Measurements from ENCODE around the gene TACR1.

TACR1 gene

GRCh38 chr2:75020476-75020875 lies 178.8 kb downstream of the TACR1 start:
- ATAC-seq = no peak
- Mint-ChIP-seq H3K27me3 (no peaks in the 10 kb centered on the region), H3K36me3 (no peaks in the 10 kb centered on the region), H3K9me3 (no peaks in the 10 kb centered on the region), H3K4me1 (no peaks in the 10 kb centered on the region), H3K4me3 (no peak overlapping the region), H3K27ac (no peak overlapping the region)

GRCh38 chr2:75019790-75020189 lies 179.5 kb downstream of the TACR1 start:
- ATAC-seq = no peak
- Mint-ChIP-seq H3K4me1 (no peaks in the 10 kb centered on the region), H3K36me3 (no peaks in the 10 kb centered on the region), H3K9me3 (no peaks in the 10 kb centered on the region), H3K27ac (no peak overlapping the region), H3K27me3 (no peaks in the 10 kb centered on the region), H3K4me3 (no peak overlapping the region)

DNA sequence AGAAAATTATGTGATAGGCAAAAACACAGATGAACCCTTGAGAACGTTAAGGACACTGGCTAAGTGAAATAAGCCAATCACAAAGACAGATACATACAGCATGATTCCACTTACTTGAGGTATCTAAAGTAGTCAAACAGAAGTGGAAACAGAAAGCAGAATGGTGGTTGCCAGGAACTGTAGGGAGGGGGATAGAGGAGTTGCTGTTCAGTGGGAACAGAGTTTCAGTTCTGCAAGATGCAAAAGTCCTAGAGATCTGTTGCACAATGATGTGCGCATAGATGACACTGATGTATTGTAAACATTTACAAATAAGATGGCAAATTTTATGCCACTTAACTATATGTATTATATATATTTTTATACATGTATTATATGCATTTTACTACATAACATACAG lies 181.2 kb downstream of the TACR1 start:
- Mint-ChIP-seq H3K27ac (no peak overlapping the region), H3K4me3 (no peak overlapping the region), H3K27me3 (no peaks in the 10 kb centered on the region), H3K9me3 (peaks cover 3% of the 10 kb centered on the region), H3K36me3 (peaks cover 9% of the 10 kb centered on the region), H3K4me1 (no peaks in the 10 kb centered on the region)
- ATAC-seq = no peak

DNA sequence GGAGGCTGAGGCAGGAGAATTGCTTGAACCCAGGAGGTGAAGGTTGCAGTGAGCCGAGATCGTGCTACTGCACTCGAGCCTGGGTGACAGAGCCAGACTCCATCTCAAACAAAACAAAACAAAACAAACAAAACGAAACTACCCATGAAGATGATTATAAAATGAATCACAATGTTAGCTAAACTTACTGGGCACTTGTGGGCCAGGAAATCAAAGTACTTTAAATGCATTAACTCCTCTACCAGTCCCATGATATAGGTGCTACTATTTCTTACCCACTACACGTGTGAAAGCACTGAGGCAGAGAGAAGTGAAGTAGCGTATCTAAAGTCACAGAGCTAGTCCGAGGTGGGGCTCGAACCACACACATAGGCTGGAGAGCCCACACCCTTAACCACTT lies 187.2 kb downstream of the TACR1 start:
- no peak overlapping the region for H3K27ac Mint-ChIP-seq
- ATAC-seq = no peak
- peaks cover 3% of the 10 kb centered on the region for H3K9me3 Mint-ChIP-seq
- no peaks in the 10 kb centered on the region for H3K27me3 Mint-ChIP-seq
- peaks cover 34% of the 10 kb centered on the region for H3K36me3 Mint-ChIP-seq
- no peaks in the 10 kb centered on the region for H3K4me1 Mint-ChIP-seq
- H3K4me3 Mint-ChIP-seq = no peak overlapping the region

GRCh38 chr2:75010571-75010970 lies 188.7 kb downstream of the TACR1 start:
- Mint-ChIP-seq H3K27ac (no peak overlapping the region), H3K36me3 (peaks cover 48% of the 10 kb centered on the region), H3K9me3 (peaks cover 3% of the 10 kb centered on the region), H3K4me1 (no peaks in the 10 kb centered on the region), H3K27me3 (no peaks in the 10 kb centered on the region), H3K4me3 (no peak overlapping the region)
- ATAC-seq = no peak

GRCh38 chr2:75007819-75008218 lies 191.5 kb downstream of the TACR1 start:
- no peak for ATAC-seq
- no peaks in the 10 kb centered on the region for H3K4me1 Mint-ChIP-seq
- no peak overlapping the region for H3K27ac Mint-ChIP-seq
- H3K9me3 Mint-ChIP-seq = no peaks in the 10 kb centered on the region
- H3K4me3 Mint-ChIP-seq = no peak overlapping the region
- peaks cover 39% of the 10 kb centered on the region for H3K36me3 Mint-ChIP-seq
- H3K27me3 Mint-ChIP-seq = no peaks in the 10 kb centered on the region

- Mint-ChIP-seq H3K9me3 (no peaks in the 10 kb centered on the region), H3K27ac (no peak overlapping the region), H3K27me3 (no peaks in the 10 kb centered on the region), H3K36me3 (peaks cover 32% of the 10 kb centered on the region), H3K4me3 (no peak overlapping the region), H3K4me1 (no peaks in the 10 kb centered on the region)
- no peak for ATAC-seq
Measured at GRCh38 chr2:75007061-75007460, 192.3 kb downstream of the TACR1 start.

DNA sequence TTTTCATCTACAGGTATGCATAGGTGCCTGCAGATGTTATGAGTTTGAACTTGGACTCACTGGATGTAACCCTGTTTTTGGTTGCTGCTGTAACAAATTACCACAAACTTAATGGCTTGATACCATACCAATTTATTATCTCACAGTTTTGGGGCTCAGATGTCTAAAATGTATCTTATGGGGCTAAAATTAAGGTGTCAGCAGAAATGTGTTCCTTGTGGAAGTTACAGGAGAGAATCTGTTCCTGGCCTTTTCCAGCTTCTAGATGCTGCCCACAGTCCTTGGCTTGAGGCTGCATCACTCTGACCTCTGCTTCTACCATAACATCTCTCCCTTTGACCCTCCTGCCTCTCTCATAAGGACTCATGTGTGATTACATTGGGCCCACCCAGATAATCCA lies 193.3 kb downstream of the TACR1 start:
- no peak for ATAC-seq
- H3K36me3 Mint-ChIP-seq = peaks cover 31% of the 10 kb centered on the region
- no peak overlapping the region for H3K27ac Mint-ChIP-seq
- no peak overlapping the region for H3K4me3 Mint-ChIP-seq
- H3K9me3 Mint-ChIP-seq = no peaks in the 10 kb centered on the region
- no peaks in the 10 kb centered on the region for H3K27me3 Mint-ChIP-seq
- no peaks in the 10 kb centered on the region for H3K4me1 Mint-ChIP-seq

GRCh38 chr2:75003773-75004172 lies 195.5 kb downstream of the TACR1 start:
- no peaks in the 10 kb centered on the region for H3K4me1 Mint-ChIP-seq
- H3K9me3 Mint-ChIP-seq = no peaks in the 10 kb centered on the region
- no peak overlapping the region for H3K27ac Mint-ChIP-seq
- H3K36me3 Mint-ChIP-seq = peaks cover 31% of the 10 kb centered on the region
- no peaks in the 10 kb centered on the region for H3K27me3 Mint-ChIP-seq
- H3K4me3 Mint-ChIP-seq = no peak overlapping the region
- ATAC-seq = no peak

DNA sequence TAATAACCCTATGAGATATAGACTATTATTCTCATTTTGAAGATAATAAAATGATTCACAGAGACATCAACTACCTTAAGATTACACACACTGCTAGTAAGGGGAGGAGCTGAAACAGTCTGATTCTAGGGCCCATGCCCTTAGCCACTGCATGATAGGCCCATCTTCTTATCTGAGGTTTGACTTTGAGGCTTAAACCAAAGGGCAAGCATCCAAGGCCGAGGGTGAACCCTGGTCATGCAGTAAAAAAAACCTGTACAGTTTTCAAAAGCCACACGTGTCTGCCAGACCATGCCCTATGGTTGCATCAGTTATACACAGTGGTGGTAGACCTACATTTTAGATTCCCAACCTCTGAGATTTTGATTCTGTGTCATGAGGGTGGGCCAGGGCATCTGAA lies 196.0 kb downstream of the TACR1 start:
- Mint-ChIP-seq H3K36me3 (peaks cover 26% of the 10 kb centered on the region), H3K9me3 (no peaks in the 10 kb centered on the region), H3K27me3 (no peaks in the 10 kb centered on the region), H3K27ac (no peak overlapping the region), H3K4me3 (no peak overlapping the region), H3K4me1 (no peaks in the 10 kb centered on the region)
- no peak for ATAC-seq

- H3K27me3 Mint-ChIP-seq = no peaks in the 10 kb centered on the region
- no peak overlapping the region for H3K27ac Mint-ChIP-seq
- H3K36me3 Mint-ChIP-seq = peaks cover 29% of the 10 kb centered on the region
- H3K4me1 Mint-ChIP-seq = no peaks in the 10 kb centered on the region
- no peaks in the 10 kb centered on the region for H3K9me3 Mint-ChIP-seq
- H3K4me3 Mint-ChIP-seq = no peak overlapping the region
- ATAC-seq = no peak
Measured at GRCh38 chr2:75002007-75002406, 197.3 kb downstream of the TACR1 start.

- ATAC-seq = no peak
- Mint-ChIP-seq H3K36me3 (peaks cover 27% of the 10 kb centered on the region), H3K4me1 (no peaks in the 10 kb centered on the region), H3K27ac (no peak overlapping the region), H3K27me3 (no peaks in the 10 kb centered on the region), H3K9me3 (no peaks in the 10 kb centered on the region), H3K4me3 (no peak overlapping the region)
Measured at GRCh38 chr2:74999468-74999867, 199.9 kb downstream of the TACR1 start.
